A673 (cell line): ENCODE results near the gene THY1. TPM values are rescaled to one million over a fixed set of nuclear protein-coding genes. Genes with fewer than 3 reads are reported as not detected.

Experiments used
- BruUV-seq: library from RNA; stranded (reverse); fragments of 400-500 nt; replicated peaks from 2 replicates; lab custom pipeline; 2021; lab: Mats Ljungman, UMichigan
- CTCF ChIA-PET: fragments of 300-600 bp; sonication (Branson Sonifier 250); formaldehyde crosslinking; loops from one replicate; lab custom pipeline; 2022; ENCODE audit warnings: antibody characterized with exemption; lab: Charles Lee
- POLR2A ChIA-PET: fragments of 300-600 bp; sonication (Branson Sonifier 250); formaldehyde crosslinking; loops from one replicate; lab custom pipeline; 2022; ENCODE audit warnings: antibody characterized with exemption; ENCODE audit not compliant: low non-redundant PET; lab: Charles Lee
- DNase-seq: peaks from one replicate; pipeline ENCODE4 v3.0.0-alpha.2; 2015; ENCODE audit warnings: low spot score
- H3K27ac ChIP-seq: fragments of 200-600 bp; sonication (generic); 2 replicates; pipeline ENCODE4 v1.5.1; 2016; ENCODE audit warnings: mixed run types, low read depth, mild to moderate bottlenecking, mixed read lengths, antibody characterized with exemption, low read length; ENCODE audit not compliant: poor library complexity, severe bottlenecking
- H3K27me3 ChIP-seq: fragments of 200-600 bp; sonication (generic); replicated peaks from 2 replicates; pipeline ENCODE4 v1.6.1; 2017; ENCODE audit warnings: mixed run types, low read depth, mild to moderate bottlenecking, mixed read lengths, antibody characterized with exemption, low read length; ENCODE audit not compliant: insufficient read depth, poor library complexity
- H3K36me3 ChIP-seq: fragments of 200-600 bp; sonication (generic); 2 replicates; pipeline ENCODE4 v1.6.1; 2016; ENCODE audit warnings: mixed run types, mild to moderate bottlenecking, mixed read lengths, antibody characterized with exemption, low read length; ENCODE audit not compliant: insufficient read depth, poor library complexity, severe bottlenecking
- H3K4me1 ChIP-seq: fragments of 200-600 bp; sonication (generic); 2 replicates; pipeline ENCODE4 v1.6.1; 2017; ENCODE audit warnings: mixed run types, mild to moderate bottlenecking, mixed read lengths, antibody characterized with exemption, low read length; ENCODE audit not compliant: insufficient read depth, poor library complexity, severe bottlenecking
- H3K4me3 ChIP-seq: fragments of 200-600 bp; sonication (generic); 2 replicates; pipeline ENCODE4 v1.5.1; 2016; ENCODE audit warnings: low read depth, mixed run types, mild to moderate bottlenecking, mixed read lengths, low read length; ENCODE audit not compliant: poor library complexity, severe bottlenecking
- H3K9me3 ChIP-seq: fragments of 200-600 bp; sonication (generic); 2 replicates; pipeline ENCODE4 v1.6.1; 2016; ENCODE audit warnings: mixed run types, low read depth, mild to moderate bottlenecking, mixed read lengths, antibody characterized with exemption, low read length; ENCODE audit not compliant: poor library complexity, severe bottlenecking
- CTCF ChIP-seq: fragments of 300-800, 200-600 bp; sonication (generic); conservative IDR thresholded peaks from 2 replicates; pipeline ENCODE4 v1.5.1; 2017; ENCODE audit warnings: low read depth, mild to moderate bottlenecking, antibody characterized with exemption, low read length, moderate library complexity, mixed read lengths
- EZH2 ChIP-seq: fragments of 200-600 bp; sonication (generic); IDR thresholded peaks from 2 replicates; pipeline ENCODE4 v1.6.1; 2017; ENCODE audit warnings: borderline replicate concordance, low read depth, mild to moderate bottlenecking, mixed read lengths, antibody characterized with exemption, low read length; ENCODE audit not compliant: poor library complexity, severe bottlenecking
- intact Hi-C: fragments of 100-400 bp; cut with micrococcal nuclease; formaldehyde crosslinking; loops from one replicate; pipeline ENCODE4 v1.10.0; 2022; ENCODE audit not compliant: unreplicated experiment
- total RNA-seq: library from RNA; stranded (reverse); gene quantifications from 2 replicates; pipeline ENCODE4 v1.2.3, GENCODE V29; 2021

THY1 gene
- total RNA-seq, 1 experiment from 2014 or later = 187 TPM

- BruUV-seq = no TSS peak
- intact Hi-C loops = no loop called here
- TF ChIP-seq EZH2 = no peak
- TF ChIP-seq CTCF = no peak
- Histone ChIP-seq H3K9me3 (no peaks in the 10 kb centered on the region), H3K27ac (no peak overlapping the region), H3K27me3 (no peaks in the 10 kb centered on the region), H3K4me1 (no peaks in the 10 kb centered on the region), H3K4me3 (no peak overlapping the region), H3K36me3 (no peaks in the 10 kb centered on the region)
- no peak for DNase-seq
- ChIA-PET CTCF (no interaction called here), POLR2A (no interaction called here)
Measured at GRCh38 chr11:119461229-119461963, 38.4 kb upstream of the THY1 start.

DNA sequence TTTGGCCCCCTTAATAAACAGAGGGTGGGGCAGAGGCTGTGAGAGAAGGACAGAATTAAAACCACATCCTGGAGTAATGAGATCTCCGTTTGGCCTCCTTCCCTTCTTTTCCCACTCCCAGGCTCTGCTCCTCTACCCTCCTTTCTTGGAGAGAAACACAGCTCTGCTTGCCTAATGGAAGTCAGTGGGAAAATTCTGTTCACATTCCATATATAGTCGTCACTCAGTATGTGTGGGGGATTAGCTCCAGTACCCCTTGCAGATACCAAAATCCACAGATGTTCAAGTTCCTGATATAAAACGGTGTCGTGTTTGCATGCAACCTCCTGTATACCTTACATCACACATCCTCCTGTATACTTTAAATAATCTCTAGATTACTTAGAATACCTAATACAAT lies 37.6 kb upstream of the THY1 start:
- intact Hi-C loops = no loop called here
- no peaks in the 10 kb centered on the region for H3K9me3 ChIP-seq
- no peak overlapping the region for H3K4me3 ChIP-seq
- ChIA-PET POLR2A (no interaction called here), CTCF (no interaction called here)
- no peak overlapping the region for H3K27ac ChIP-seq
- no peak for DNase-seq
- H3K4me1 ChIP-seq = no peaks in the 10 kb centered on the region
- H3K36me3 ChIP-seq = no peaks in the 10 kb centered on the region
- no TSS peak for BruUV-seq
- no peaks in the 10 kb centered on the region for H3K27me3 ChIP-seq
- no peak for TF ChIP-seq CTCF
- no peak for TF ChIP-seq EZH2

DNA sequence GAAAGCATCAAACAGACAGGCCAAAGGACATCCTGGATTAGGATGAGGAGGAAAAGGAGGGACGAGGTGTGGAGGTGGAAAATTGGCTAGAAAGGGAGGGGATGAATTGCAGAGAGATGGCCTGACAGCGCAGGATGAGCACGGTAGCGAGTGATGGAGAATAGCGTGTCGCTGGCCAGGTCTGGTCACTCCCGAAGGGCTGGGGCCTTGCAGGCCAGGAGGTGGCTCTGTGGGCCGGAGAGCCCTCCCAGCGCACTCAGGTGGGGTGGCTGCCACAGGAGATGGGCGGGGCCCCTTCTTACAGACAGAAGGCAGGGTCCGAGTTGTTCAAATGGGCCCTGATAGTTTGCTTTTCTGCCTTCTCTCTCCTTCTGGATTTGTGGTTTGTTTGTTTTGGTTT lies 37.1 kb upstream of the THY1 start:
- ChIA-PET POLR2A (no interaction called here), CTCF (no interaction called here)
- intact Hi-C loops = no loop called here
- Histone ChIP-seq H3K4me1 (no peaks in the 10 kb centered on the region), H3K27me3 (no peaks in the 10 kb centered on the region), H3K4me3 (no peak overlapping the region), H3K36me3 (no peaks in the 10 kb centered on the region), H3K27ac (no peak overlapping the region), H3K9me3 (no peaks in the 10 kb centered on the region)
- TF ChIP-seq EZH2 = no peak
- TF ChIP-seq CTCF = no peak
- no peak for DNase-seq
- no TSS peak for BruUV-seq
